GM19324 (cell line): ENCODE measurements around the gene IGFBPL1.
"Not testable (repeated sequence)": the region's sequence is repeated elsewhere in the genome, so short reads cannot be mapped to it uniquely, and the experiment has no call there.

Experiments used
- ATAC-seq: cut with Tn5 transposase; IDR thresholded peaks from one replicate; pipeline ENCODE4 v1.9.1; 2021; ENCODE audit warnings: mild to moderate bottlenecking, moderate library complexity; ENCODE audit not compliant: unreplicated experiment, low FRiP score

IGFBPL1 gene

GRCh38 chr9:38404314-38404713 is 19.9 kb downstream of the IGFBPL1 start:
- no peak for ATAC-seq

GRCh38 chr9:38401994-38402393 is 22.3 kb downstream of the IGFBPL1 start:
- ATAC-seq, result no peak

- ATAC-seq, result not testable (repeated sequence)
These were observed 25.1 kb downstream of the IGFBPL1 start for GRCh38 chr9:38399191-38399590.

GRCh38 chr9:38396371-38396671 is 27.9 kb downstream of the IGFBPL1 start:
- no peak for ATAC-seq

- ATAC-seq, result no peak
These were observed 28.4 kb downstream of the IGFBPL1 start for GRCh38 chr9:38395653-38396370.

- no peak for ATAC-seq
These were observed 29.8 kb downstream of the IGFBPL1 start for GRCh38 chr9:38394416-38394815.

- ATAC-seq, result no peak
These were observed 31.0 kb downstream of the IGFBPL1 start for GRCh38 chr9:38393128-38393796.

- peak; percentile 99 for ATAC-seq
These were observed 31.8 kb downstream of the IGFBPL1 start, which contains the start of gene ALDH1B1 for GRCh38 chr9:38392235-38393127. Gene ALDH1B1 (plus strand): TSS chr9:38392702. CDS start chr9:38395749, 3,047 bp downstream.

GRCh38 chr9:38391278-38392118 is 32.8 kb downstream of the IGFBPL1 start:
- no peak for ATAC-seq

GRCh38 chr9:38390851-38391250 is 33.4 kb downstream of the IGFBPL1 start:
- no peak for ATAC-seq

- ATAC-seq, result no peak
These were observed 33.8 kb downstream of the IGFBPL1 start for GRCh38 chr9:38390442-38390841.

- no peak for ATAC-seq
These were observed 34.9 kb downstream of the IGFBPL1 start for GRCh38 chr9:38389313-38389712.

- no peak for ATAC-seq
These were observed 35.7 kb downstream of the IGFBPL1 start for GRCh38 chr9:38388283-38389223.

GRCh38 chr9:38387751-38388150 is 36.5 kb downstream of the IGFBPL1 start:
- no peak for ATAC-seq

- no peak for ATAC-seq
These were observed 37.2 kb downstream of the IGFBPL1 start for GRCh38 chr9:38387066-38387465.

GRCh38 chr9:38386319-38386895 is 37.8 kb downstream of the IGFBPL1 start:
- no peak for ATAC-seq

GRCh38 chr9:38385896-38386295 is 38.4 kb downstream of the IGFBPL1 start:
- ATAC-seq, result no peak

- no peak for ATAC-seq
These were observed 39.0 kb downstream of the IGFBPL1 start for GRCh38 chr9:38384990-38385848.
